B cell (primary cell): ENCODE measurements around the gene PGLYRP2. TPM values are rescaled to one million over a fixed set of nuclear protein-coding genes. Genes with fewer than 3 reads are reported as not detected.

Source experiments
- ATAC-seq: fragments of 200-7000 bp; cut with Tn5 transposase; one replicate; pipeline ENCODE4 v1.10.0; 2021; ENCODE audit warnings: low read depth, mild to moderate bottlenecking, moderate number of reproducible peaks, moderate library complexity
- CTCF ChIA-PET: fragments of 350-600 bp; sonication (Branson Sonifier 250); formaldehyde crosslinking; loops from one replicate; lab custom pipeline; 2021; ENCODE audit warnings: antibody characterized with exemption, inconsistent platforms; lab: Charles Lee
- POLR2A ChIA-PET: fragments of 350-600 bp; sonication (Branson Sonifier 250); formaldehyde crosslinking; loops from one replicate; lab custom pipeline; 2021; ENCODE audit warnings: antibody characterized with exemption; lab: Charles Lee
- DNase-seq: peaks from one replicate; pipeline ENCODE4 v3.0.0; 2013
- H2AFZ ChIP-seq: 2 replicates; pipeline ENCODE4 v1.6.1; 2012; ENCODE audit warnings: mild to moderate bottlenecking, low read depth, low read length; ENCODE audit not compliant: insufficient read depth, poor library complexity, severe bottlenecking
- H3K27ac ChIP-seq, 2 donors: 1 replicate in 1 of 2; 2 replicates in 1 of 2; pipeline ENCODE4 v1.5.1; 2012 to 2013; ENCODE audit warnings: low read length in 2 of 2, mild to moderate bottlenecking in 2 of 2, moderate library complexity in 1 of 2
- H3K27me3 ChIP-seq, 4 experiments: fragments of 200-600 bp in 1 of 4; sonication (generic) in 1 of 4; replicated peaks in 1 of 4; 1 replicate in 2 of 4; 2 replicates in 2 of 4; pipeline versions ENCODE4 v1.6.1 to v1.7.0; 2013 to 2016; ENCODE audit warnings: low read length in 3 of 4, mild to moderate bottlenecking in 2 of 4, mixed read lengths in 1 of 4, moderate library complexity in 1 of 4; ENCODE audit not compliant: insufficient read depth in 4 of 4, control insufficient read depth in 3 of 4; ENCODE audit errors: control extremely low read depth in 1 of 4
- H3K36me3 ChIP-seq, 2 experiments: replicated peaks in 1 of 2; 1 replicate in 1 of 2; 2 replicates in 1 of 2; pipeline versions ENCODE4 v1.6.1 to v1.7.1; 2013; ENCODE audit warnings: low read length in 1 of 2; ENCODE audit not compliant: insufficient read depth in 2 of 2, control insufficient read depth in 1 of 2; ENCODE audit errors: control extremely low read depth in 1 of 2, extremely low read depth in 1 of 2
- H3K4me1 ChIP-seq, 2 donors: fragments of 200-600 bp in 1 of 2; sonication (generic) in 1 of 2; 1 replicate in 1 of 2; 2 replicates in 1 of 2; pipeline versions ENCODE4 v1.5.1 to v1.6.1; 2013 to 2017; ENCODE audit warnings: low read length in 2 of 2; ENCODE audit not compliant: control insufficient read depth in 2 of 2, insufficient read depth in 2 of 2
- H3K4me2 ChIP-seq: replicated peaks from 2 replicates; pipeline ENCODE3; 2012; ENCODE audit warnings: mild to moderate bottlenecking, low read depth, low read length; ENCODE audit not compliant: poor library complexity, severe bottlenecking
- H3K4me3 ChIP-seq, 5 experiments: fragments of 200-600 bp in 1 of 5; sonication (generic) in 1 of 5; 1 replicate in 3 of 5; 2 replicates in 2 of 5; pipeline versions ENCODE4 v1.5.1 to v1.7.0; 2011 to 2016; ENCODE audit warnings: low read length in 4 of 5, mild to moderate bottlenecking in 4 of 5, low read depth in 2 of 5, control low read depth in 1 of 5, moderate library complexity in 1 of 5; ENCODE audit not compliant: insufficient read depth in 1 of 5; ENCODE audit errors: control extremely low read depth in 1 of 5, extremely low read depth in 1 of 5
- H3K79me2 ChIP-seq: fragments of 200-600 bp; sonication (generic); one replicate; pipeline ENCODE4 v1.6.0; 2016; ENCODE audit warnings: low read length; ENCODE audit not compliant: control insufficient read depth, insufficient read depth
- H3K9ac ChIP-seq: fragments of 200-600 bp; sonication (generic); 2 replicates; pipeline ENCODE4 v1.6.1; 2017; ENCODE audit warnings: mild to moderate bottlenecking, low read length, moderate library complexity
- H3K9me3 ChIP-seq, 3 donors: one replicate each; pipeline versions ENCODE4 v1.6.1 to v1.7.1; 2013; ENCODE audit warnings: low read length in 2 of 3; ENCODE audit not compliant: control insufficient read depth in 2 of 3, insufficient read depth in 1 of 3; ENCODE audit errors: control extremely low read depth in 1 of 3
- H4K20me1 ChIP-seq: 2 replicates; pipeline ENCODE4 v1.6.0; 2012; ENCODE audit warnings: mild to moderate bottlenecking, low read length; ENCODE audit not compliant: insufficient read depth, control insufficient read depth, poor library complexity, severe bottlenecking
- H3K27ac Mint-ChIP-seq: one replicate; pipeline ENCODE4 v1.8.0; 2021; ENCODE audit warnings: mixed read lengths
- H3K27me3 Mint-ChIP-seq: one replicate; pipeline ENCODE4 v1.8.0; 2021; ENCODE audit warnings: mixed read lengths
- H3K4me1 Mint-ChIP-seq: one replicate; pipeline ENCODE4 v1.8.0; 2021; ENCODE audit warnings: mixed read lengths
- H3K4me3 Mint-ChIP-seq: one replicate; pipeline ENCODE4 v1.8.0; 2021; ENCODE audit warnings: mixed read lengths
- H3K9me3 Mint-ChIP-seq: one replicate; pipeline ENCODE4 v1.8.0; 2022; ENCODE audit warnings: mixed read lengths; ENCODE audit not compliant: insufficient read depth
- EZH2 ChIP-seq: IDR thresholded peaks from 2 replicates; pipeline ENCODE4 v1.6.1; 2012; ENCODE audit warnings: borderline replicate concordance, low read depth, mild to moderate bottlenecking, moderate library complexity, low read length; ENCODE audit not compliant: insufficient read depth, poor library complexity, severe bottlenecking
- WGBS: methylation state at CpG from one replicate; pipeline ENCODE4 v1.1.5; 2013; ENCODE audit warnings: missing lambda C conversion rate; ENCODE audit not compliant: insufficient coverage; 5-methylcytosine and 5-hydroxymethylcytosine counted together
- intact Hi-C: fragments of 100-400 bp; cut with micrococcal nuclease; formaldehyde crosslinking; loops from one replicate; pipeline ENCODE4 v1.10.0; 2022
- polyA plus RNA-seq: library from polyadenylated mRNA; depleted of rRNA; stranded (reverse); fragments of >200 nt; gene quantifications from 2 replicates; pipeline ENCODE4 v1.2.3, GENCODE V29; 2012
- total RNA-seq, 2 donors: library from RNA; stranded (reverse); fragments of 120-200 nt in 1 of 2; gene quantifications; 1 replicate in 1 of 2; 2 replicates in 1 of 2; pipeline versions ENCODE4 v1.2.3 to v1.2.4, GENCODE V29; 2013 to 2022
- TF ChIP-seq, protein P1 (sequence below): fragments of 200-600 bp; IDR thresholded peaks from one replicate; pipeline ENCODE4 v1.8.0; 2022; ENCODE audit warnings: antibody characterized with exemption, mild to moderate bottlenecking

The PGLYRP2 gene
- total and polyA plus RNA-seq, 2 donors (not counting 1 experiment from before 2014, with no cell fraction given): not detected

DNA sequence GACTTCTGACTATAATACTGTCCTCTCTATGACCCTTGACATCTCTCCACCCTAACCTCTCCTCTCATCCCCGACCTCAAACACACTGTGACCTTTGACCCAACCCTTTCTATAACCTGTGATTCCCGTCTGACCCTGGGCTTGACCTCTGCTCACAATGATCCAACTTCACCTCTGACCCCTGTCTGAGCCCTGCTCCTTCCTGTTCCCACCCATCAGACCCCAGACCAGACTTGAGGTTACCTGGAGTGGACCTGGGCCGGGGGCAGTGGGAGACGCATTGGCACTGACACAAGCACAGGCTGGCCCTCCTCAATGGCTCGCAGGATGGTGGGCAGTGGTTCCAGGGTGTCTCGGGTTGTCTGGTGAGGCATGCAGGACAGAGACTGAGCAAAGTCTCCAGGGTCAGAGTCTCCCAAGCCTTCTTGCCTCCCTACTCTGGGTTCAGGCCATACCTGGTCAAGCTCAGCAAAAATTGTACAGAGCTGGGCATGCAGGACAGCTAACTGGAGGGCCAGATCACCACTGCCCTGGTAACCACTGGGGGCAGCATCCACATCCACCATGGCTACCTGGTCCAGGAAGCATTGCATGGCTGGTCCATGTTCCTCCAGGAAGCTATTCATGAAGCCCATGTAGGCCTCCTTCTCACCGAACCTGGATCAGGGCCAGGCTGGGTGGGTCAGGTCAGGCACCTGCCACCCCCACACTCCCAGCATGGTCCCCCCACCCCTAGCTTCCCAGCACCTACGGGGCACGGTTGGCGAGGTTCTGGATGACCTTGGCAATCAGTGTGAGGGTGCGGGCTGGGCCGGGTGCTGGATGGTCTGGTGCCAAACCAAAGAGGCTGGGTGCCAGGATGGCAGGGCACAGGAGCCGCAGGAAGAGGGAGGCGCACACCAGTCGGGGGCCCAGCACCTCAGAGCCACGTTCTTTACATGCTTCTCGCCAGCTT is 25.1 kb downstream of the PGLYRP2 start:
- Histone ChIP-seq H3K4me1 (peaks cover under 1 to 6% of the 10 kb centered on the region in 2 donors), H3K79me2 (peaks cover 9% of the 10 kb centered on the region), H4K20me1 (peaks cover 26% of the 10 kb centered on the region), H3K4me2 (no peak overlapping the region), H3K27ac (no peak overlapping the region), H3K36me3 (peaks cover 6 to 59% of the 10 kb centered on the region in 2 experiments), H2AFZ (no peak overlapping the region), H3K27me3 (no peaks in the 10 kb centered on the region), H3K9me3 (peaks cover 0 to 4% (median 0%) of the 10 kb centered on the region in 3 donors), H3K9ac (no peak overlapping the region), H3K4me3 (no peak overlapping the region)
- Mint-ChIP-seq H3K4me3 (no peak overlapping the region), H3K4me1 (peaks cover 6% of the 10 kb centered on the region), H3K27ac (no peak overlapping the region), H3K27me3 (no peaks in the 10 kb centered on the region), H3K9me3 (no peaks in the 10 kb centered on the region)
- CTCF ChIA-PET: interaction anchor here (1.0 to 1.9 kb wide), 2 partner anchors 21 to 34 kb away, joined by 3 to 7 read pairs; no protein-coding TSS in a partner anchor
- DNase-seq (no peak), ATAC-seq (no peak)
- 94% methylated on average over 17 of the region's 17 CpGs for WGBS
- POLR2A ChIA-PET: interaction anchor here (0.6 to 1.1 kb wide), 2 partner anchors 765 to 1680 kb away, joined by 3 to 5 read pairs; no protein-coding TSS in a partner anchor
- TF ChIP-seq EZH2: no peak
- TF ChIP-seq, protein P1, sequence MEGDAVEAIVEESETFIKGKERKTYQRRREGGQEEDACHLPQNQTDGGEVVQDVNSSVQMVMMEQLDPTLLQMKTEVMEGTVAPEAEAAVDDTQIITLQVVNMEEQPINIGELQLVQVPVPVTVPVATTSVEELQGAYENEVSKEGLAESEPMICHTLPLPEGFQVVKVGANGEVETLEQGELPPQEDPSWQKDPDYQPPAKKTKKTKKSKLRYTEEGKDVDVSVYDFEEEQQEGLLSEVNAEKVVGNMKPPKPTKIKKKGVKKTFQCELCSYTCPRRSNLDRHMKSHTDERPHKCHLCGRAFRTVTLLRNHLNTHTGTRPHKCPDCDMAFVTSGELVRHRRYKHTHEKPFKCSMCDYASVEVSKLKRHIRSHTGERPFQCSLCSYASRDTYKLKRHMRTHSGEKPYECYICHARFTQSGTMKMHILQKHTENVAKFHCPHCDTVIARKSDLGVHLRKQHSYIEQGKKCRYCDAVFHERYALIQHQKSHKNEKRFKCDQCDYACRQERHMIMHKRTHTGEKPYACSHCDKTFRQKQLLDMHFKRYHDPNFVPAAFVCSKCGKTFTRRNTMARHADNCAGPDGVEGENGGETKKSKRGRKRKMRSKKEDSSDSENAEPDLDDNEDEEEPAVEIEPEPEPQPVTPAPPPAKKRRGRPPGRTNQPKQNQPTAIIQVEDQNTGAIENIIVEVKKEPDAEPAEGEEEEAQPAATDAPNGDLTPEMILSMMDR: no peak
- intact Hi-C loops: no loop called here

DNA sequence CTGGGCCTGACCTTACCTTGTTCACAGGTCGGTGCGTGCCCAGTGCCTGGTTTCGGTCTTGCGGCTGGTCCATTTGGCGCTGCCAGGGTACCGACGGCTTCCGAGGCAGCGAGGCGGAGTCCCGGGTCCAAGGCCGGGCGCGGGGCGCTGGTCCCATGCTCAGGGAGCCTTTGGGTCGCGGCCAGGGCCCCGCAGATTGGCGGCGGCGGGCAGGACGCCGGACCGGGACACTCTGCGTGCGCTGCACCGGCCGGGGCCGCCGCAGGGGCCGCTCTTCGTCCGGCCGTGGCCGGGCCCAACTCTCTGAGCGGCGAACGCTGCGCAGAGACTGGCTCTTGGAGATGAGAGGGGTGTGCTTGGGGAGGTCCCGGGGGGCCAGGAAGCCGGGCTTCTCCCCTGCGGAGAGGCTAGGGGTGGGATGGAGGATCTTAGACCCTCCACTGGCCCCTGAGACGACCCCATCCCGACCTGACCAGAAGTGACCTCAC is 26.2 kb downstream of the PGLYRP2 start:
- Histone ChIP-seq H3K4me3 (no peak overlapping the region), H3K4me2 (no peak overlapping the region), H3K4me1 (peaks cover 8 to 17% of the 10 kb centered on the region in 2 donors), H2AFZ (no peak overlapping the region), H3K36me3 (peaks cover 6 to 51% of the 10 kb centered on the region in 2 experiments), H3K27ac (no peak overlapping the region), H3K9me3 (peaks cover 0 to 4% (median 0%) of the 10 kb centered on the region in 3 donors), H3K79me2 (peaks cover 9% of the 10 kb centered on the region), H4K20me1 (peaks cover 22% of the 10 kb centered on the region), H3K9ac (no peak overlapping the region), H3K27me3 (no peaks in the 10 kb centered on the region)
- intact Hi-C loops: no loop called here
- DNase-seq (no peak), ATAC-seq (no peak)
- Mint-ChIP-seq H3K27ac (no peak overlapping the region), H3K4me3 (no peak overlapping the region), H3K9me3 (no peaks in the 10 kb centered on the region), H3K4me1 (peaks cover 12% of the 10 kb centered on the region), H3K27me3 (no peaks in the 10 kb centered on the region)
- WGBS: 98% methylated on average over 40 of the region's 44 CpGs
- CTCF ChIA-PET: no interaction called here
- POLR2A ChIA-PET: interaction anchor here (1.1 kb wide), 1 partner anchor 1681 kb away, joined by 5 read pairs; no protein-coding TSS in a partner anchor
- TF ChIP-seq EZH2: no peak
- TF ChIP-seq, protein P1: no peak
